ENCODE results near the gene APOBR.
"Not testable (repeated sequence)": the region's sequence is repeated elsewhere in the genome, so short reads cannot be mapped to it uniquely, and the experiment has no call there.

Gene APOBR

DNA sequence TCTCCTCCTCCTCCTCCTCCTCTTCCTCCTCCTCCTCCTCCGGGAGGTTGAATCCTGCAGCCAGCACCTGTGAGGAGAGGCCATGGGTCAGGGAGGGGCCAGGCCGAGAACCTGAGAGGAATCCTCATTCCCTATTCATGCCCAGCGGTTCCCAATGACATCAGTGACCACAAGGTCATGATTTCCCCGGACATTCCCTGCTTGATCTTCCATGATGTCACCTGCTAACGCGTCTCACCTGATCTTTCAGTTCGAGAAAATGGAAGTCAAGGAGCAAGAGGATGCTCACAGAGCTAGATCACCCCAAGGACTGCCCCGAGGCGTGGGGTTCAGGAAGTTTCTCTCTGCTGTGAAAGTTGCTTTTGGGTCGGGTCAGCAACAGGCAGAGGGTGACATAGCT is 5.4 kb downstream of the APOBR start:
- no peak for DNase-seq (ENCODE audit: low spot score)

DNA sequence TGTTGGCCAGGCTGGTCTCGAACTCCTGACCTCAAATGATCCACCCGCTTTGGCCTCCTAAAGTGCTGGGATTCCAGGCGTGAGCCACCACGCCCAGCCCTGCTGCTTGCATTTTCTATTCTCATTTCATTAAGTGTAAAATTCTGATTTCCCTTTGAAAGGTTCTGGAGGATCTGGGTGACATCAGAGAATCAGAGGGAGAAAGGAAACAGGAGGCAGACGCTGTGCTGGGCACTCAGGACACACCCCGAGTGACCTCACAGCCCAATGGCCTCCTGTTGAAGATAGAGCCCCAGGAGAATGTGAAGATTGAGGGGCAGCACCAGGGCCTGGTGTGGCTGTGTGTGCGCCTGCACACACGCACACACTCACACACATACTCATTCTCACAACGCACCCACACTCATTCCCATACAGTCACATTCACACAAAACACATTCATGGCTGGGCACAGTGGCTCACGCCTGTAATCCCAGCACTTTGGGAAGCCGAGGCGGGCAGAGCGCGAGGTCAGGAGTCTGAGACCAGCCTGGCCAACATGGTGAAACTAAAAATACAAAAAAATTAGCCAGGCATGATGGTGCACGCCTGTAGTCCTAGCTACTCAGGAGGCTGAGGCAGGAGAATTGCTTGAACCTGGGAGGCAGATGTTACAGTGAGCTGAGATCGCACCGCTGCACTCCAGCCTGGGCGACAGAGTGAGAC is 6.2 kb downstream of the APOBR start:
- not testable (repeated sequence) for DNase-seq (ENCODE audit: low spot score)

DNA sequence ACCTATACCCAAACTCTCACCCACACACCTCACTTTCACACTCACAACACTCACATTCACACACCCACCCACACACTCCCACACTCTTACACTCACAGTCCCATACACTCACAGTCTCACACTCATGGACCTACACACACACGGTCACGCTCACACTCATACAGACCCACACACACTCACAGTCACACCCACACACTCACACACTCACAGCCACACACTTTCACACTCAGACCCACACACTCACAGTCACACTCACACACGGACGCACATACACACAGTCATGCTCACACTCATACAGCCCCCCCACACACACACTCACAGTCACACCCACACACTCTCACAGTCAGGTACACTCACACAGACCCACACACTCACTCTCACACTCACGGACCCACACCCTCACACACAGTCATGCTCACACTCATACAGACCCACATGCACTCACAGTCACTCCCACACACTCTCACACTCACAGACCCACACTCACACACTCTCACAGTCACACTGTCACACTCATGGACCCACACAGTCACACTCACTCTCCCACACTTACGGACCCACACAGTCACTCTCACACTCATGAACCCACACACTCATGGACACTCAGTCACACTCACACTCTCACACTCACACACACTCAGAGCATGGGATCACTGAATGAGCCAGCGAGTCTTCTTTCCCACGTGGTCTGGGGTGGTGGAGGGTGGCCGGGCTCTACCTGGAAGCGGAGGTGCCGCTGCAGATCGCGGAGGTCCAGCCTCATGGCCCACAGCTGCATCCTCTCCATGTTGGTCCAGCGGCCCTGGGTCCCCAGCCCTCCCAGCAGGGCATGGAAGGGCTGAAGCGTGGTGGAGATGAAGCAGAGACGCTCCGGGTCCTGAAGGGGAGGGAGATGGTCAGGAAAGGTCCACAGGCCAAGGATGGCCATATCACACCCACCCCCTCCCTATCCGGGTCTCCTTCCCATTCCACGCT is 7.1 kb downstream of the APOBR start:
- DNase-seq (ENCODE audit: low spot score): no peak

DNA sequence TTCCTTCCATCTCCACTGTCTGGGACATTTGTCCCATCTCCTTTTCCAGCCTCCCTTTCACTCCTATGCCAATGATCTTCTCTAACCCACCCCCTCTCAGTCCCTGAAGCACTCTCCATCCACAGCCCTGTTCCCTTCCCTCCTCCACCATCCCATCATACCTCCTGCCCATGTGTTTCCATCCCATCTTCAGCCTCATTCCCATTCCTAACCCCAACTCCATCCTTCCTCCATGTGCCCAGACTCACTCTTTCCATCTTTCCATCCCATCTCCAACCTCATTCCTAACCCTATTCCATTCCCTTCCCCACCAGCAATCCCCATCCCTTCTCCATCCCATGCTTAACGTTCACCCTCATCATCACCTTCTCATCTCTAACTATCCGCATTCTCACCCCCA is 7.8 kb downstream of the APOBR start:
- DNase-seq (ENCODE audit: low spot score): no peak

DNA sequence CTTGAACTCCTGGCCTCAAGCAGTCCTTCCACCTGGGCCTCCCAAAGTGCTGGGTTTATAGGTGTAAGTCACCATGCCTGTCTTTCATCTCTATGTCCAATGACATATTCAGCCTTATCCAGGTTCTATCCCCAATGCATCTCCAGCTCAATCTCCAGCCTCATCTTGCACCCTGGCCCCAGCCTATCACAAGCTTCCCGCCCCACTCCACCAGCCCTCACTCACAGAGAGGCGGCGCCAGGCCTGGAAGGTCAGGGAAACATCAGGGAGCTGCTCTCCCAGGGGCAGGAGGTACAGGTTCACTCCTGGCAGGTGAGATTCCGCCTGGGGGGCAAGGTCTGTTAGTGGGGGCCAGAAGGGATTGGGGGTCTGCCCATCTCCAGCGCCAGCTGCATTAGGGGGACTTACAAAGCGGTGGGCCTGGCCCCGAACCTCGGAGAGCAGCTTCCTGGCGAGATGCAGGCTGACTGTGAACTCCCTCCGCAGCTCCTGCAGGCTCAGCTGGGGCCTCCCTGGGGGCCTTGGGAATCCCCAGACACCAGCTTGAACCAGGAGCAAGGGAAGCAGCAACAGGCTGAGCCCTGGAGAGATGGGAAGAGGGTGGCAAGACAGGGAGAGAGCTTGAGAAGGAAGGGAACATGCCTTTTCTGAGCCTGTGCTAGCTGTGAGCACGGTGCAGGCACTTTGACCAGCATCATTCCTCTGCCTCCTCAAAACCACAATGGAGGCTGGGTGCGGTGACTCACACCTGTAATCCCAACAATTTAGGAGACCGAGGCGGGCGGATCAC is 9.2 kb downstream of the APOBR start:
- DNase-seq (ENCODE audit: low spot score): no peak

DNA sequence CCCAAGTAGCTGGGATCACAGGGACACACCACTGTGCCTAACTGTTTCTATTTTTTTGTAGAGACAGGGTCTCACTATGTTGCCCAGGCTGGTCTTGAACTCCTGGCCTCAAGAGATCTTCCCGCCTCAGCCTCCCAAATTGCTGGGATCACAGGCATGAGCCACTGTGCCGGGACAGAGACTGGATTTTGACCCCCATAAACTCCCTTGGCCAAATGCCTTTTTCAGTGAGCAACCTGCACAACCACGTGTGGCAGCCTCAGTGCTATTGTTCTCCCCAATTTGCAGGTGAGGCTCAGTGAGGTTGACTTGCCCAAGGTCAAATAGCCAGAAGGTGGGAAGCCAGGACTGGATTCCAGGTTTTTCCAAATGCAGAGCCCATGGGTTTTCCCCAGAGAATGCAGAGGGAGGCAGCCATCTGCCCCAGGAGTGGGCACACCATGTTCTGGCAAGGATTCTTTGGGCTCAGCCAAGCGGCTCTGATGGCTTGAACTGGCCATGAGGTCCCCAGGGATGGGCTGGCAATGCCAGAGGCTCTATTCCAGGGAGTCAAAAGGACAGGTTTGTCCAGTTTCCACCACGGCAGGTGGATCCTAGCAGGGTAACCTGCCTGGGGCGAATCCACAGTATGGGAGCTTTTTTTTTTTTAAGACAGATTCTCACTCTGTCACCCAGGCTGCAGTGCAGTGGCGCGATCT is 10.4 kb downstream of the APOBR start:
- no peak for DNase-seq (ENCODE audit: low spot score)

DNA sequence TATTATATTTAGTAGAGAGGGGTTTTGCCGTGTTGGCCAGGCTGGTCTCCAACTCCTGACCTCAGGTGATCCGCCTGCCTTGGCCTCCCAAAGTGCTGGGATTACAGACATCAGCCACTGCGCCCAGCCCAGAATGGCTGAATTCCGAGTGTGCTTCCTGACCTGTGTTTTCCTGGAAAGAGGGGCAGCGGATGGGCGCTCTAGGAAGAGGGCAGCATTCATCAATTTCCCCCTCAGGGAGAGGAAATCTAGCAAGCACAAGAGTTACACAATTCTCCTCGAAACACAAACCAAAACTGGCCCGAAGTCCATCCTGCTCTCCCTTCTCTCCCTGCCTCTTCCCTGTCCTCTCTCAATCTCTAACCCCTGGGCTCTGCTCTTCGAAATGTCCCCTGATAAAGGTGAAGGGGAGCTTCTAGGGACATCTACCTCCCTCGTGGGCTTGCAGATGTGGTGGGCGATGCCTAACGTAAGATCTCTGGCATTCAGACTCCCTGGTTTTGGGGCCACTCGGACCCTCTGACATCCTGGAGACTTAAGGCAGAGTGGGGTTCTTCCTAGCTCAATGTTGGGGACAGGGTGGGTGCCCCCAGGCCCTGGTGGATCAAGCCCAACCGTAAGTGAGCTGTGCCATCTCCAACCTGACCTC is 11.2 kb downstream of the APOBR start:
- no peak for DNase-seq (ENCODE audit: low spot score)

DNA sequence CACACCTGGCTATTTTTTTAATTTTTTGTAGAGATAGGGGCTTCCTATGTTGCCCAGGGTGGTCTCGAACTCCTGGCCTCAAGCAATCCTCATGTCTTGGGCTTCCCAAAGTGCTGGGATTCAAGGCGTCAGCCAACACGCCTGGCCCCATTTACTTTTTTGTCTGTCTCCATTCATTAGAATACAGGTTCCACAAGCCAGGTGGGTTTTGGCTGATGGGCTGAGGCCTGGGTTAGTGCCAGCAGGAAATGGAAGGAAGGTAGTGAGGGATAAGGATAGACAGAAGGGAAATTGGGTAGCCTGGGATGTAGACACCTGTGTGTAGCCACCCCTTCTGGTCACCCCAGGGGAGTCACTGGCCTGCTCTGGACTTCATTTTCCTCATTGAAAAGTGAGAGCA is 16.6 kb downstream of the APOBR start:
- no peak for DNase-seq (ENCODE audit: low spot score)

DNA sequence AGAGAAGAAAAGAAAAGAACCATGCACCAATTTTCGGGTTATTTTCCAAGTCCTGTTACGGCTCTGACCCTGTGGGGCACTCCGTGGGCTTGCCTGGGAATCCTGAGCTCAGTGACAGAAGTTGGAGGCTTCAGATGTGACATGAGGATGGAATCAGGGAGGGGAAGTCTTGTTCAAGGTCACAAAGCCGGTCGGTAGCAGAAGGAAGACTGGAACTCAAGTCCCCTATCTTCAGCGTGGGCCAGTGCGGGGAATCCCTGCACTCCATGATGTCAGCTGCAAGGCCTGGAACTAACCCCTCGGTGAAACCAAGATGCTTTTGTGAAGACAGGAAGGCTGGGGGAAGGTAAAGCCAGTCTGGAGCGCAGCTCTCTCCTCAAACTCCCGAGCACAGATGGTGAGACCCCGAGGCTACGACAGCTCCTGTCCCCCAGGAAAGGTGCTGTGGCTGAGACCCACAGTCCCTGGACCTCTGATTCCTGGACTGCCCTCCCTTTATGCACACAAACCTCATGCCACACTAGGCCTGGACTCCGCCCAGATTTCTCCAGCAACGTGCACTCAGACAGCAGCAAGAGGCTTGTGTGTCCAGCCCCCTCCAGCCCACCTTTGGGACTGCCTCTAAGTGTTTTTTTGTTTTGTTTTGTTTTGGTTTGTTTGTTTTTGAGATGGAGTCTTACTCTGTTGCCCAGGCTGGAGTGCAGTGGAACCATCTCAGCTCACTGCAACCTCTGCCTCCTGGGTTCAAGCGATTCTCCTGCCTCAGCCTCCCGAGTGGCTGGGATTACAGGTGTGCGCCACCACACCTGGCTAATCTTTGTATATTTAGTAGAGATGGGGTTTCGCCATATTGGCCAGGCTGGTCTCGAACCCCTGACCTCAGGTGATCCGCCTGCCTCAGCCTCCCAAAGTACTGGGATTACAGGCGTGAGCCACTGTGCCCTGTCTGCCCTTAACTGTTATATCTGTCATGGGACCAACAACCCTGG is 17.7 kb downstream of the APOBR start:
- DNase-seq (ENCODE audit: low spot score): no peak

DNA sequence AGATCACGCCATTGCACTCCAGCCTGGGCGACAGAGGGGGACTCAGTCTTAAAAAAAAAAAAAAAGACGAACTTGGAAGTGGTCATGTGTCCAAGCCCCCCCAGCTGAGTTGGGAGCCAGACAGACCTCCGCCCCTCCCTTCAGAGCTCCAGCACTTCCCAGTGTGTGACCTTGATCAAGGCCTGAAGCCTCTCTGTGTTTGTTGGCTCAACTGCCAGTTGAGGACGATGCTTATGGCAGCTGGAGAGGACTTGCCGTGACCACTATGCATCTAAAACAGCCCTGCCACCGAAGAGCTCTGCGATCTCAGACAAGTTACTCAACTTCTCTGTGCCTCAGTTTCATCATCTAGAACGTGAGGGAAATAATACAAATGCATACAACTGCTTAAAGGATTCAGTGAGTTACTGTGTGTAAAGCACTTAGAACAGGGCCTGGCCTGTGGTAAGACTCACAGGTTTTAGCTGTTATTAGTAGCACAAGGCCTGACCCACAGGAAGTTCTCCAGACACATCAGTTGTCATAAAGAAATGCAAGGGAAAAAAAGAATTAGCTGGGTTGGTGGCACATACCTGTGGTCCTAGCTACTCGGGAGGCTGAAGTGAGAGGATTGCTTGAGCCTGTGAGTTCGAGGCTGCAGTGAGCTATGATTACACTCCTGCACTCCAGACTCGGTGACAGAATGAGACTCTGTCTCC is 19.2 kb downstream of the APOBR start:
- no peak for DNase-seq (ENCODE audit: low spot score)

DNA sequence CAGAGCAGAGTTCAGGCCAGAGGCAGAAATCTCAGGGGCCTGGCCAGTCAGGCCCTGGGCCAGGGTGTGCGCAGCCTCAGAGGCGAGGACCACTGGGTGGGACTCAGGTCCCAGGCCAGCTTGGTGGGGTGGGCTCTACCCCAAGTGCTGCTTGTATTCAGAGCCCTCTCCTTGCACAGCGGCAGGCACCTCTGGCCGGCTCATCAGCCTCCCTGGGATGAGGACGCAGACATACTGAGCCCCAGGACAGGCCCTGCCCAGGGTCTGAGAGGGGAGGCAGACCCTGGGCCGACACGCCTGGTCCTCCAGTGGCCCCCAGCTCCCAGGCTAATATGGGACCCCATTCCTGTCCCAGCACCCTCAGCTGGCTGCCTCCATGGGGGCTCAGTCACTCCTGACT is 19.8 kb downstream of the APOBR start:
- no peak for DNase-seq (ENCODE audit: low spot score)

DNA sequence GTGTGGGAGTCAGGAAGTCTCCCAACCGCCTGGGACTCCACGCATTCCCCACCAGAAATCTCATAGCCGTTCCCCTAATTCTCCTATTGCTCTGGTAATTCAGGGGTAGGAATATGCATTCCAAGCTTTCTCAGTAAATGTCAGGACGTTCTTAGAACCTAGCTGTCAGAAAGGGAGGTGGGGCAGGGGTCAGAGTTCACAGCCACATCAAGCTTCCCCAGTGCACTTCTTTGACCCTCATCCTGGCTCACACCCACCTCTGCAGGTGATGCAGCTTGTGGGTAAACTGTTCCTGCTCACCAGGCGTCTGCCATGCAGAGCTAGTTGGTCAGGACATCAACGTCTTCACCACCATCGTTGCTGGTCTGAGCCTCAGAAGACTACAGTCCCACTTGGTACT is 26.2 kb downstream of the APOBR start:
- DNase-seq (ENCODE audit: low spot score): no peak

DNA sequence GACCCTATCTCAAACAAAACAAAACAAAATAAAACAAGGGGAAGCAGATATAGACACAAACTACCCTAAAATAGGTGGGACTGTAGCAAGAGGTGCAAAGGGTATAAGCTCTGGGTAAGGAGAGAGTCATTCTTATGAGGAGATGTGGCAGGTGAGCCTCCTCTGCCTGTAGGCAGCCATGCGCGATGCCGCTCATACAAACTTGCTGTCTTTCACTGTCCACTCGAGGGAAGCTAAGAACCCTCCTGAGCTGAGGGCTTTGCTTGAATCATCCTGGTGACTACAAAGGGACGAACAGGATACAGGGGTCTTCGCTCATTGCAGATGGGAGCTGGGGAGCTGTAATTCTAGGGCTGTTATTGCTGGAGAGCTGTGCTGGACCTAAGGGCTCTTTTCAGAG is 27.0 kb downstream of the APOBR start:
- no peak for DNase-seq (ENCODE audit: low spot score)

DNA sequence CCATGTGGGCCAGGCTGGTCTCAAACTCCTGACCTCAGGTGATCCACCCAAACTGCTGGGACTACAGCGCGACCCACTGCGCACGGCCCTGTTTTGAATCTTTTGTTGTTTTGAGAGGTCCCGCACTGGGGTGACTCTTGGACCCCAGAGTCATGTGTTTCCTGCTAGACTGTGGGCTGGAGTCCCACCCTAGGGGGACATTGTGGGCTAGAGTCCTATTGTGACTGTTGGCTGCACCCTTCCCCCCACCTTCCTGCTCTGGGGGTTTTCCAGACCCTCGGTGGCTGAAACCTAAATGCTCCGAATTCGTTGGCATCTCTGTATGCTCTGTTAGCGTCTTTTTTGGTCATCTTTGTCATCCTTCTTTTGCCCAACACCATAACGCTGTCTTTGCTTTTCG is 28.3 kb downstream of the APOBR start:
- no peak for DNase-seq (ENCODE audit: low spot score)

DNA sequence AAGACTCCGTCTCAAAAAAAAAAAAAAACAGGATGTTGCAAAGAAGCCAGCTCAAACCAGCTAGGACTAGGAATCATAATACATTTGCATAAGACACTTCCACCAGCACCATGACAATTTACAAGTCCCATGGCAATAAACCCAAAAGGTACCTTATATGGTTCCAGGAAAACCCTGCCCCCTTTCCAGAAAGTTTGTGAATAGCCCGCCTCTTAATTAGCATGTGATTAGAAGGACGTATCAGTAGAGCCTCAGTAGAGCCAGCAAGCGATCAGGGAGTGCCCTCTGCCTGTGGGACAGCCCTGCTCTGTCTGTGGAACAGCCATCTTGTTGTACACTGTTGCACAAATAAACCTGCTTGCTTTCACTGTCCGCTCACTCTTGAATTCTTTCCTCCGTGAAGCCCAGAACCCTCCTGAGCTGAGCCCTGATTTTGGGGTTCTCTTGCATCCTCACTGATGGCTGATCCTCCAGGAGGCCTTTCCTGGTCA is 30.3 kb downstream of the APOBR start:
- no peak for DNase-seq (ENCODE audit: low spot score)

DNA sequence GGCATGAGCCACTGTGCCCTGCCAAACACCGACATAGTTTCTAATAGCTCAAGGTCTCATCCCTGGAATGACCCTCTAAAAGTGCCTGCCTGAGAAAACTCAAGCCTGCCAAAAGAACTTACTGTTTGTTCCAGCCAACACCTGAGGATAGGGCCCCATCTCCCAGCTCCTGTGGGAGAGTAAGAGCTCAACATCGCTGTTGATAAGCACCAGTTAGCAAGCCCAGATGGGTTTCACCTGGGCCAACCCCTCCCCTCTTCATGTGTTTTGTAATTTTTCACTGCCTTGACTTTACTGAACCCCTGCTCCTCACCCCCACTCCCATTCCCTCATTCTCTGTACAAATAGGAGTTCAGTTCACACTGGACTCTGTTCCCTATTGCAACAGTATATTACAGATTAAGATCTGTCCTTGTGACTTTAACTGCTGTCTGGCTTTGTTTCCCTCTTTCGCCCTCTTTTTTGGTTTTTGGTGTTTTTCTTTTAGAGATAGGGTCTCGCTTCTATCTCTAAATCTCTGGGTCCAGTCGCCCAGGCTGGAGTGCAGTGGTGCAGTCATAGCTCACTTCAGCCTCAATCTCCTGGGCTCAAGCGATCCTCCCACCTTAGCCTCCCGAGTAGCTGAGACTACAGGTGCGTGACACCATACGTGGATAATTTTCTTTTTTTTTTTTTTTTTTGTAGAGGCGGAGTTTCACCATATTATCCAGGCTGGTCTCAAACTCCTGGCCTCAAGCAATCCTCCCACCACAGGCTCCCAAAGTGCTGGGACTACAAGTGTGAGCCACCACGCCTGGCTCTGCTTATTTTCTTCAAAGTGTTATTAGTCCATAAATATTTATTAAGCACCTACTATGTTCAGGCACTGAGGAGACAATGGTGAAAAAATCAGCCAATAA is 32.0 kb downstream of the APOBR start:
- DNase-seq (ENCODE audit: low spot score): no peak

DNA sequence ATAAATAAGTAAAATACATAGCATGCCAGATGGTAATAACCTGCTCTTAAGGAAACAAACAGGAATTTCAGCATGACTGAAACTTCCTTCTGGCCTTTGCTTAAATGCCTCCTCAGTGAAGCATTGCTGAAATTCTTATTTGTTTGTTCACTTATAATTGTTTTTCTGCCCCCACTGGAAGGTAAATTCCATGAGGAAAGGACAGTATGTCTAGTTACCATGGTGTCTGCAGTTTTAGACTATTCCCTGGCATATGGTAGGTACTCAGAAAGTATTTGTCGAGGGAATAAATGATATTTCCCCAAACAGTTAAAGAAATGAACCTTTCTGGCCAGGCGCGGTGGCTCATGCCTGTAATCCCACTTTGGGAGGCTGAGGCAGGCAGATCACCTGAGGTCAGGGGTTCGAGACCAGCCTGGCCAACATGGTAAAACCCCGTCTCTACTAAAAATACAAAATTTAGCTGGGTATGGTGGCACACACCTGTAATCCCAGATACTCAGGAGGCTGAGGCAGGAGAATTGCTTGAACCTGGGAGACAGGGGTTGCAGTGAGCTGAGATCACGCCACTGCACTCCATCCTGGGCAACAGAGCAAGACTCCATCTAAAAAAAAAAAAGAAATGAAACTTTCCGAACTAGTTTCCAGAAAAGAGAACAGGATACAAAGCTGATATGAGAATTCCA is 32.8 kb downstream of the APOBR start:
- not testable (repeated sequence) for DNase-seq (ENCODE audit: low spot score)

DNA sequence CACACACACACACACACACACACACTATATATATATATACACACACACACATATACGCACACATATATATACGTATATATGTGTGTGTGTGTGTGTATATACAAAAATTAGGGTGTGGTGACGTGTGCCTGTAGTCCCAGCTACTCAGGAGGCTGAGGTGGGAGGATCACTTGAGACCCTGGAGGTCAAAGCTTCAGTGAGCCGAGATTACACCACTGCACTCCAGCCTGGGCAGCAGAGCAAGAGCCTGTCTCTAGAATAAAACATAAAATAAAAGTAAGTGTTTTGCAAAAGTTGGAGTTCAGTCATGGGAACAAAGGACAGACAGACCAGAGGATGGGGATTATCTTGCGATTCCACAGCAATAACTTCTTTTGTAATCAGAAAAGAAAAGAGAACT is 33.5 kb downstream of the APOBR start:
- DNase-seq (ENCODE audit: low spot score): no peak

Data from CD4-positive, alpha-beta T cell treated with Interleukin-2 at 100 ng/mL for 4 hours (primary cell).